SK-N-SH (cell line): Measurements from ENCODE around the gene SLC34A1.

ENCODE experiments used
- RFX5 ChIP-seq: IDR thresholded peaks from 2 replicates; pipeline ENCODE4 v1.6.1; 2012; ENCODE audit warnings: mild to moderate bottlenecking, improper control_type of control experiment, low read length
- TF ChIP-seq, protein P1 (sequence below): fragments of 200-600 bp; sonication (generic); IDR thresholded peaks from 2 replicates; pipeline ENCODE4 v1.6.1; 2017; ENCODE audit warnings: antibody characterized with exemption, mild to moderate bottlenecking, moderate library complexity
- TF ChIP-seq, protein P2 (sequence below): IDR thresholded peaks from 2 replicates; pipeline ENCODE4 v1.4.0; 2012; ENCODE audit warnings: low read depth
- TF ChIP-seq, protein P3 (sequence below): IDR thresholded peaks from 2 replicates; pipeline ENCODE4 v1.4.0; 2012; ENCODE audit warnings: low read depth, borderline replicate concordance
- TF ChIP-seq, protein P4 (sequence below): IDR thresholded peaks from 2 replicates; pipeline ENCODE4; 2012
- TF ChIP-seq, protein P5 (sequence below): IDR thresholded peaks from 2 replicates; pipeline ENCODE4 v1.6.1; 2012; ENCODE audit warnings: mild to moderate bottlenecking, low read depth, low read length, moderate library complexity

DNA sequence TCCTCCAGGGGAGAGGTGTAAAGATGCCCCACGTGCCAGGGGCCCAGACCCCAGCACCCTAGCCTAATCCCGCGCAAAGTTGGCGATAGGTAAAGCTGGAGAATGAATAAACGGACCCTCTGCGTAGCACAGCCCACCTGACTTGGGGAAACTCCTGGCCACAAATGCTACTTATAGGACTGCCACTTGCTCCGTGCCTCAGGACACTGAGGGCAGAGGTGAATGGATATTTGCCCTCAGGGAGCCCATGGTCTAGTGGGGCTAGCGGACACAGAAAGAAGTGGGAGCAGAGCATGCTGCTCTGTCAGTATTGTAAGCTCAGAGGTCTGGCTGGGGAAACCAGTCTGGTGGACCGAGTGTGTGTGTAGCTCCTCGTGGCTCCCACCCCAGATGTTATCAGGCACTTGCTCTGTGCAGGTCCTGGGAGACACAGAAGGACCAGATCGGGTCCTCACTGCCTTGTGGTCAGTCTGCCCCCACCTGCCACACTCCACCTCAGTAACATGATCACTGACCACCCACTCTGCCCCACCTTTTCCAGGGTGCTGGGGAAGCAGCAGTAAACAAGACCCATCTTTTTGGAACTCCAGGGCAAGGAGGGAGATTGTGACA lies 43.1 kb downstream of the SLC34A1 start:
- TF ChIP-seq, protein P1, sequence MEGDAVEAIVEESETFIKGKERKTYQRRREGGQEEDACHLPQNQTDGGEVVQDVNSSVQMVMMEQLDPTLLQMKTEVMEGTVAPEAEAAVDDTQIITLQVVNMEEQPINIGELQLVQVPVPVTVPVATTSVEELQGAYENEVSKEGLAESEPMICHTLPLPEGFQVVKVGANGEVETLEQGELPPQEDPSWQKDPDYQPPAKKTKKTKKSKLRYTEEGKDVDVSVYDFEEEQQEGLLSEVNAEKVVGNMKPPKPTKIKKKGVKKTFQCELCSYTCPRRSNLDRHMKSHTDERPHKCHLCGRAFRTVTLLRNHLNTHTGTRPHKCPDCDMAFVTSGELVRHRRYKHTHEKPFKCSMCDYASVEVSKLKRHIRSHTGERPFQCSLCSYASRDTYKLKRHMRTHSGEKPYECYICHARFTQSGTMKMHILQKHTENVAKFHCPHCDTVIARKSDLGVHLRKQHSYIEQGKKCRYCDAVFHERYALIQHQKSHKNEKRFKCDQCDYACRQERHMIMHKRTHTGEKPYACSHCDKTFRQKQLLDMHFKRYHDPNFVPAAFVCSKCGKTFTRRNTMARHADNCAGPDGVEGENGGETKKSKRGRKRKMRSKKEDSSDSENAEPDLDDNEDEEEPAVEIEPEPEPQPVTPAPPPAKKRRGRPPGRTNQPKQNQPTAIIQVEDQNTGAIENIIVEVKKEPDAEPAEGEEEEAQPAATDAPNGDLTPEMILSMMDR, result no peak
- TF ChIP-seq, protein P2, sequence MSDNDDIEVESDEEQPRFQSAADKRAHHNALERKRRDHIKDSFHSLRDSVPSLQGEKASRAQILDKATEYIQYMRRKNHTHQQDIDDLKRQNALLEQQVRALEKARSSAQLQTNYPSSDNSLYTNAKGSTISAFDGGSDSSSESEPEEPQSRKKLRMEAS, result 0 out of 2 replicates have a peak, but pooled peaks have one; percentile 68
- TF ChIP-seq, protein P3, sequence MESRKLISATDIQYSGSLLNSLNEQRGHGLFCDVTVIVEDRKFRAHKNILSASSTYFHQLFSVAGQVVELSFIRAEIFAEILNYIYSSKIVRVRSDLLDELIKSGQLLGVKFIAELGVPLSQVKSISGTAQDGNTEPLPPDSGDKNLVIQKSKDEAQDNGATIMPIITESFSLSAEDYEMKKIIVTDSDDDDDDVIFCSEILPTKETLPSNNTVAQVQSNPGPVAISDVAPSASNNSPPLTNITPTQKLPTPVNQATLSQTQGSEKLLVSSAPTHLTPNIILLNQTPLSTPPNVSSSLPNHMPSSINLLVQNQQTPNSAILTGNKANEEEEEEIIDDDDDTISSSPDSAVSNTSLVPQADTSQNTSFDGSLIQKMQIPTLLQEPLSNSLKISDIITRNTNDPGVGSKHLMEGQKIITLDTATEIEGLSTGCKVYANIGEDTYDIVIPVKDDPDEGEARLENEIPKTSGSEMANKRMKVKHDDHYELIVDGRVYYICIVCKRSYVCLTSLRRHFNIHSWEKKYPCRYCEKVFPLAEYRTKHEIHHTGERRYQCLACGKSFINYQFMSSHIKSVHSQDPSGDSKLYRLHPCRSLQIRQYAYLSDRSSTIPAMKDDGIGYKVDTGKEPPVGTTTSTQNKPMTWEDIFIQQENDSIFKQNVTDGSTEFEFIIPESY, result no peak
- no peak for TF ChIP-seq RFX5
- TF ChIP-seq, protein P4, sequence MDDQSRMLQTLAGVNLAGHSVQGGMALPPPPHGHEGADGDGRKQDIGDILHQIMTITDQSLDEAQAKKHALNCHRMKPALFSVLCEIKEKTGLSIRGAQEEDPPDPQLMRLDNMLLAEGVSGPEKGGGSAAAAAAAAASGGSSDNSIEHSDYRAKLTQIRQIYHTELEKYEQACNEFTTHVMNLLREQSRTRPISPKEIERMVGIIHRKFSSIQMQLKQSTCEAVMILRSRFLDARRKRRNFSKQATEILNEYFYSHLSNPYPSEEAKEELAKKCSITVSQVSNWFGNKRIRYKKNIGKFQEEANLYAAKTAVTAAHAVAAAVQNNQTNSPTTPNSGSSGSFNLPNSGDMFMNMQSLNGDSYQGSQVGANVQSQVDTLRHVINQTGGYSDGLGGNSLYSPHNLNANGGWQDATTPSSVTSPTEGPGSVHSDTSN, result no peak
- TF ChIP-seq, protein P5, sequence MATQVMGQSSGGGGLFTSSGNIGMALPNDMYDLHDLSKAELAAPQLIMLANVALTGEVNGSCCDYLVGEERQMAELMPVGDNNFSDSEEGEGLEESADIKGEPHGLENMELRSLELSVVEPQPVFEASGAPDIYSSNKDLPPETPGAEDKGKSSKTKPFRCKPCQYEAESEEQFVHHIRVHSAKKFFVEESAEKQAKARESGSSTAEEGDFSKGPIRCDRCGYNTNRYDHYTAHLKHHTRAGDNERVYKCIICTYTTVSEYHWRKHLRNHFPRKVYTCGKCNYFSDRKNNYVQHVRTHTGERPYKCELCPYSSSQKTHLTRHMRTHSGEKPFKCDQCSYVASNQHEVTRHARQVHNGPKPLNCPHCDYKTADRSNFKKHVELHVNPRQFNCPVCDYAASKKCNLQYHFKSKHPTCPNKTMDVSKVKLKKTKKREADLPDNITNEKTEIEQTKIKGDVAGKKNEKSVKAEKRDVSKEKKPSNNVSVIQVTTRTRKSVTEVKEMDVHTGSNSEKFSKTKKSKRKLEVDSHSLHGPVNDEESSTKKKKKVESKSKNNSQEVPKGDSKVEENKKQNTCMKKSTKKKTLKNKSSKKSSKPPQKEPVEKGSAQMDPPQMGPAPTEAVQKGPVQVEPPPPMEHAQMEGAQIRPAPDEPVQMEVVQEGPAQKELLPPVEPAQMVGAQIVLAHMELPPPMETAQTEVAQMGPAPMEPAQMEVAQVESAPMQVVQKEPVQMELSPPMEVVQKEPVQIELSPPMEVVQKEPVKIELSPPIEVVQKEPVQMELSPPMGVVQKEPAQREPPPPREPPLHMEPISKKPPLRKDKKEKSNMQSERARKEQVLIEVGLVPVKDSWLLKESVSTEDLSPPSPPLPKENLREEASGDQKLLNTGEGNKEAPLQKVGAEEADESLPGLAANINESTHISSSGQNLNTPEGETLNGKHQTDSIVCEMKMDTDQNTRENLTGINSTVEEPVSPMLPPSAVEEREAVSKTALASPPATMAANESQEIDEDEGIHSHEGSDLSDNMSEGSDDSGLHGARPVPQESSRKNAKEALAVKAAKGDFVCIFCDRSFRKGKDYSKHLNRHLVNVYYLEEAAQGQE, result no peak
